Body of pancreas (tissue), 4 donors: ENCODE data around the gene LURAP1L. TPM values are rescaled to one million over a fixed set of nuclear protein-coding genes. Genes with fewer than 3 reads are reported as not detected.

Source experiments
- ATAC-seq: fragments of 150-250 bp; one replicate; pipeline ENCODE4 v1.9.1; 2016
- DNase-seq, 4 donors: peaks; one replicate each; pipeline ENCODE4 v3.0.0-alpha.2; 2019
- H3K27ac ChIP-seq, 4 donors: fragments of 200-600 bp; sonication (generic); 1 replicate in 3 of 4; 2 replicates in 1 of 4; pipeline versions ENCODE4 v1.5.1 to v1.6.1; 2016 to 2019; ENCODE audit warnings: mild to moderate bottlenecking in 1 of 4, mixed read lengths in 1 of 4, moderate library complexity in 1 of 4
- H3K27me3 ChIP-seq, 2 donors: fragments of 200-600 bp; sonication (generic); one replicate each; pipeline ENCODE4 v1.6.0; 2016; ENCODE audit warnings: mild to moderate bottlenecking in 1 of 2
- H3K36me3 ChIP-seq, 2 donors: fragments of 200-600 bp; sonication (generic); replicated peaks in 1 of 2; 2 replicates each; pipeline ENCODE4 v1.5.1; 2016; ENCODE audit warnings: low read depth in 2 of 2; ENCODE audit not compliant: insufficient read depth in 1 of 2
- H3K4me1 ChIP-seq: fragments of 200-600 bp; sonication (generic); one replicate; pipeline ENCODE4 v1.6.0; 2016
- H3K4me3 ChIP-seq, 2 donors: fragments of 200-600 bp; sonication (generic); 1 replicate in 1 of 2; 2 replicates in 1 of 2; pipeline ENCODE4 v1.5.1; 2016 to 2019
- H3K9me3 ChIP-seq, 3 donors: fragments of 200-600 bp; sonication (generic); 1 replicate in 2 of 3; 2 replicates in 1 of 3; pipeline ENCODE4 v1.5.1; 2016
- CTCF ChIP-seq, 7 experiments: fragments of 450-650 bp in 4 of 7; fragments of 200-600 bp in 3 of 7; sonication (generic) in 3 of 7; IDR thresholded peaks; one replicate each; pipeline ENCODE4 v1.5.1; 2016 to 2019; ENCODE audit warnings: antibody characterized with exemption in 7 of 7
- POLR2A ChIP-seq, 3 donors: fragments of 450-650 bp; IDR thresholded peaks; one replicate each; pipeline ENCODE4 v1.6.1; 2016; ENCODE audit warnings: antibody characterized with exemption in 3 of 3, mild to moderate bottlenecking in 2 of 3
- WGBS, 2 donors: methylation state at CpG; one replicate each; pipeline ENCODE4 v1.1.5; 2017; 5-methylcytosine and 5-hydroxymethylcytosine counted together
- intact Hi-C: fragments of 100-400 bp; cut with DNase I; formaldehyde crosslinking; loops from one replicate; pipeline ENCODE4 v1.15.1; 2023
- total RNA-seq, 2 donors: library from RNA; depleted of rRNA; stranded (reverse); fragments of >200 nt; gene quantifications; one replicate each; pipeline ENCODE4 v1.1.0, GENCODE V29; 2016

Gene LURAP1L
- total RNA-seq, 2 donors from 2014 or later: 12.2 to 20.2 TPM

- H3K4me3 ChIP-seq: no peak overlapping the region
- H3K4me1 ChIP-seq: peaks cover 11% of the 10 kb centered on the region
- no peaks in the 10 kb centered on the region for H3K27me3 ChIP-seq
- no peak for ATAC-seq
- 63 to 73% methylated on average over 2 of the region's 2 CpGs for WGBS, 2 donors
- H3K9me3 ChIP-seq: no peaks in the 10 kb centered on the region
- intact Hi-C loops: no loop called here
- DNase-seq: no peak
- TF ChIP-seq CTCF (IDR thresholded peaks at IDR 0.05): no peak
- no peak for TF ChIP-seq POLR2A (IDR thresholded peaks at IDR 0.05)
- no peak overlapping the region for H3K27ac ChIP-seq
- no peaks in the 10 kb centered on the region for H3K36me3 ChIP-seq
Observed at GRCh38 chr9:12773562-12773961, 1.3 kb upstream of the LURAP1L start.

GRCh38 chr9:12775679-12776512, 1.1 kb downstream of the LURAP1L start:
- no peaks in the 10 kb centered on the region for H3K27me3 ChIP-seq
- TF ChIP-seq POLR2A (IDR thresholded peaks at IDR 0.05) (peak; percentile 61 to 83 (median 72)), CTCF (IDR thresholded peaks at IDR 0.05) (peak; percentile 12 to 66 (median 59))
- no peaks in the 10 kb centered on the region for H3K36me3 ChIP-seq
- H3K4me1 ChIP-seq: peaks cover 19% of the 10 kb centered on the region
- H3K27ac ChIP-seq: peak overlapping the region; percentile 89 to 96 (median 94)
- peak; percentile 90 for ATAC-seq
- peak in 3 of 4 donors; percentile 84 to 90 (median 90) for DNase-seq
- 0 to 1% methylated on average over 35 to 50 of the region's 50 CpGs for WGBS, 2 donors
- no peaks in the 10 kb centered on the region for H3K9me3 ChIP-seq
- H3K4me3 ChIP-seq: peak overlapping the region; percentile 70 to 76
- intact Hi-C loops: no loop called here

GRCh38 chr9:12776513-12777055, 1.8 kb downstream of the LURAP1L start:
- 2 to 5% methylated on average over 8 of the region's 8 CpGs for WGBS, 2 donors
- ATAC-seq: no peak
- peaks cover 19% of the 10 kb centered on the region for H3K4me1 ChIP-seq
- peak overlapping the region; percentile 89 to 96 (median 94) for H3K27ac ChIP-seq
- peak in 1 of 4 donors; percentile 90 for DNase-seq
- intact Hi-C loops: no loop called here
- peak overlapping the region in 1 of 2 donors; percentile 70 for H3K4me3 ChIP-seq
- TF ChIP-seq POLR2A (IDR thresholded peaks at IDR 0.05) (peak in 1 of 3 donors; percentile 1), CTCF (IDR thresholded peaks at IDR 0.05) (no peak)
- H3K9me3 ChIP-seq: no peaks in the 10 kb centered on the region
- H3K27me3 ChIP-seq: no peaks in the 10 kb centered on the region
- H3K36me3 ChIP-seq: no peaks in the 10 kb centered on the region

DNA sequence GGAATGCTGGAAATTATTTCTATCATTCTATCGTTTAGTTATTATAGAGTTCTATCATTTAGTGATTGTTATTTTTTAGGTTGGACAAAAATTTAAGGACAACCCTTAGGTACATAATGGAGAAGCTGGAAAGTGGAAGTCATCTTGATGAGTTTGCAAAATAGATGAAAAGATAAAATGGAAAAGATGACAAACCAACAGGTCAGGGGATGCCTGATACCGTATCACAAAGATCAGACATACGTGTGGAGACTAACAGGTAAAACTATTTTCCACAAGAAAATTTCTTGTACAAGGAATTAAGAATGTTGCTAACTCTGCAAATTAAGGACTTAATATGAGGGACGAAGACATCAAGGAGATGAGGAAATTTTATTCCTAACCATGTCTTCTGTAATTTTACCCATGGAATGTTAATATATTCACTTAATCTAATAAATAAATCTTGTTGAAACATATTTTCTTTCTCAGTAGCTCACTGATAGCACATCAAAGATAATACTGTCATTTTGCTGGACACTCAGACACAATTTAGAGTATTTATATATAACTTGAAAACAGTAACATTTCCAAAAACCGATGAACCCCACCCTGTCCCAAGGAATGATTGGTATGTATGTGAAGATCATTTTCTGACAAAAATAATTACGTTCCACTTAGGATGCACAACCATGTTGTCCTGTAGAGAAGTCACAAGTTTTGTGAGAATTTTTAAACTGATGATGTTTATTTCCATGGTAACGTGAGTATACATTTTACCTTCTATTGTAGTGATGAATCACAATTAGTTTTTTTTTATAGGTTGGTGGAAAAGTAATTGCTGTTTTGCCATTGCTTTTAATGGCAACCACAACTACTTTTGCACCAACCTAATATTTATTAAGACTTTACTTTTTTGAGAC, 2.6 kb downstream of the LURAP1L start:
- Histone ChIP-seq H3K27ac (peak overlapping the region in 3 of 4 donors; percentile 89 to 95 (median 93)), H3K36me3 (no peaks in the 10 kb centered on the region), H3K4me1 (peaks cover 19% of the 10 kb centered on the region), H3K4me3 (peak overlapping the region in 1 of 2 donors; percentile 70), H3K27me3 (no peaks in the 10 kb centered on the region), H3K9me3 (no peaks in the 10 kb centered on the region)
- intact Hi-C loops: no loop called here
- DNase-seq (no peak), ATAC-seq (no peak)
- TF ChIP-seq CTCF (IDR thresholded peaks at IDR 0.05): no peak
- TF ChIP-seq POLR2A (IDR thresholded peaks at IDR 0.05): no peak
- 42 to 44% methylated on average over 7 of the region's 7 CpGs for WGBS, 2 donors
